DLD1 (cell line): ENCODE results near the gene GFPT1.
"Not testable (repeated sequence)": the region's sequence is repeated elsewhere in the genome, so short reads cannot be mapped to it uniquely, and the experiment has no call there.

Experiments used
- in situ Hi-C: cut with HindIII; loops from 2 replicates; pipeline ENCODE4 v1.10.0; 2017; ENCODE audit warnings: low sequenced_read_pairs

The GFPT1 gene

GRCh38 chr2:69386789-69387734, at the start of gene GFPT1:
Gene GFPT1, minus strand, starts transcription at chr2:69387227. Its CDS starts 156 bp downstream, at chr2:69387071.
- in situ Hi-C loops, result no loop called here

- in situ Hi-C loops, result no loop called here
Observed at GRCh38 chr2:69436596-69436937, 49.5 kb upstream of the GFPT1 start.

- in situ Hi-C loops, result no loop called here
Observed at GRCh38 chr2:69434753-69435152, 47.7 kb upstream of the GFPT1 start.

GRCh38 chr2:69429491-69430183, 42.6 kb upstream of the GFPT1 start:
- in situ Hi-C loops, result no loop called here

GRCh38 chr2:69428981-69429380, 42.0 kb upstream of the GFPT1 start:
- in situ Hi-C loops, result no loop called here

- in situ Hi-C loops, result no loop called here
Observed at GRCh38 chr2:69424419-69424818, 37.4 kb upstream of the GFPT1 start.

GRCh38 chr2:69422198-69422597, 35.2 kb upstream of the GFPT1 start:
- in situ Hi-C loops, result no loop called here

- in situ Hi-C loops, result not testable (repeated sequence)
Observed at GRCh38 chr2:69419111-69419510, 32.1 kb upstream of the GFPT1 start.

GRCh38 chr2:69416147-69416546, 29.1 kb upstream of the GFPT1 start:
- in situ Hi-C loops, result no loop called here

- in situ Hi-C loops, result no loop called here
Observed at GRCh38 chr2:69411120-69411519, 24.1 kb upstream of the GFPT1 start.

- in situ Hi-C loops, result no loop called here
Observed at GRCh38 chr2:69405306-69405705, 18.3 kb upstream of the GFPT1 start.

GRCh38 chr2:69400121-69400520, 13.1 kb upstream of the GFPT1 start:
- in situ Hi-C loops, result no loop called here

- in situ Hi-C loops, result no loop called here
Observed at GRCh38 chr2:69397234-69397633, 10.2 kb upstream of the GFPT1 start.

- in situ Hi-C loops, result no loop called here
Observed at GRCh38 chr2:69395866-69396265, 8.8 kb upstream of the GFPT1 start.

- in situ Hi-C loops, result no loop called here
Observed at GRCh38 chr2:69393963-69394362, 6.9 kb upstream of the GFPT1 start.

GRCh38 chr2:69390471-69390870, 3.4 kb upstream of the GFPT1 start:
- in situ Hi-C loops, result no loop called here

- in situ Hi-C loops, result no loop called here
Observed at GRCh38 chr2:69390001-69390400, 3.0 kb upstream of the GFPT1 start.

GRCh38 chr2:69389271-69389670, 2.2 kb upstream of the GFPT1 start:
- in situ Hi-C loops, result no loop called here

GRCh38 chr2:69387770-69388481, 899 bp upstream of the GFPT1 start:
- in situ Hi-C loops, result no loop called here

GRCh38 chr2:69386360-69386759, 667 bp downstream of the GFPT1 start:
- in situ Hi-C loops, result no loop called here

GRCh38 chr2:69385443-69386151, 1.4 kb downstream of the GFPT1 start:
- in situ Hi-C loops, result no loop called here
